Transverse colon (tissue), 4 donors: Measurements from ENCODE around the gene SCG2. TPM values are rescaled to one million over a fixed set of nuclear protein-coding genes. Genes with fewer than 3 reads are reported as not detected.

ENCODE experiments used
- DNase-seq: peaks from one replicate; pipeline ENCODE4 v3.0.0-alpha.2; 2019
- H3K27ac ChIP-seq, 4 donors: fragments of 200-600 bp; sonication (generic); 2 replicates each; pipeline ENCODE4 v1.5.1; 2016 to 2018; ENCODE audit warnings: inconsistent platforms in 4 of 4
- H3K27me3 ChIP-seq: fragments of 200-600 bp; sonication (generic); 2 replicates; pipeline ENCODE4 v1.5.1; 2017; ENCODE audit warnings: inconsistent platforms
- H3K36me3 ChIP-seq, 4 donors: fragments of 200-600 bp; sonication (generic); 2 replicates each; pipeline ENCODE4 v1.5.1; 2017 to 2019; ENCODE audit warnings: inconsistent platforms in 4 of 4
- H3K4me1 ChIP-seq, 4 donors: fragments of 200-600 bp; sonication (generic); 2 replicates each; pipeline ENCODE4 v1.5.1; 2017 to 2020; ENCODE audit warnings: inconsistent platforms in 4 of 4
- H3K4me3 ChIP-seq, 4 donors: fragments of 200-600 bp; sonication (generic); 1 replicate in 1 of 4; 2 replicates in 3 of 4; pipeline versions ENCODE4 v1.5.1 to v1.6.1; 2017 to 2019; ENCODE audit warnings: inconsistent platforms in 4 of 4
- H3K9me3 ChIP-seq, 2 donors: fragments of 200-600 bp; sonication (generic); 2 replicates each; pipeline ENCODE4 v1.5.1; 2017 to 2019; ENCODE audit warnings: inconsistent platforms in 2 of 2
- CTCF ChIP-seq, 5 experiments: fragments of 200-600 bp in 3 of 5; fragments of 450-650 bp in 2 of 5; sonication (generic) in 3 of 5; IDR thresholded peaks; 1 replicate in 2 of 5; 2 replicates in 3 of 5; pipeline ENCODE4 v1.5.1; 2016 to 2017; ENCODE audit warnings: antibody characterized with exemption in 5 of 5, inconsistent platforms in 3 of 5, mild to moderate bottlenecking in 2 of 5, moderate library complexity in 1 of 5
- EP300 ChIP-seq: sonication (generic); formaldehyde crosslinking; IDR thresholded peaks from one replicate; pipeline ENCODE4 v1.6.1; 2017; ENCODE audit warnings: antibody characterized with exemption, low read depth
- POLR2A ChIP-seq: fragments of 450-650 bp; IDR thresholded peaks from one replicate; pipeline ENCODE4 v1.6.1; 2016; ENCODE audit warnings: antibody characterized with exemption, mild to moderate bottlenecking, moderate library complexity
- POLR2AphosphoS5 ChIP-seq, 3 donors: sonication (generic); formaldehyde crosslinking; IDR thresholded peaks; one replicate each; pipeline ENCODE4 v1.6.1; 2016; ENCODE audit warnings: antibody characterized with exemption in 3 of 3
- WGBS, 2 donors: methylation state at CpG; one replicate each; pipeline ENCODE4 v1.1.5; 2018; ENCODE audit warnings: low coverage in 1 of 2; 5-methylcytosine and 5-hydroxymethylcytosine counted together
- in situ Hi-C, 4 donors: fragments of 200-750 bp; cut with MboI; loops; one replicate each; pipeline versions ENCODE4 v1.15.0 to v1.15.1; 2017; ENCODE audit warnings: low sequenced_read_pairs in 3 of 4, low pct_ligation_motif_present in 1 of 4, low pct_unique_long_range_greater_than_20kb in 1 of 4
- intact Hi-C: fragments of 100-400 bp; cut with DNase I; formaldehyde crosslinking; loops from one replicate; pipeline ENCODE4 v1.15.1; 2023; ENCODE audit warnings: low total_unique reads
- total RNA-seq, 4 donors: library from RNA; depleted of rRNA; stranded (reverse); fragments of >200 nt; gene quantifications; one replicate each; pipeline ENCODE4 v1.1.0, GENCODE V29; 2016

Gene SCG2
- total RNA-seq, 4 donors from 2014 or later = 0.37 to 9.6 (median 4.5) TPM

- Histone ChIP-seq H3K27me3 (no peaks in the 10 kb centered on the region), H3K4me3 (no peak overlapping the region), H3K4me1 (no peaks in the 10 kb centered on the region), H3K9me3 (no peaks in the 10 kb centered on the region), H3K36me3 (no peaks in the 10 kb centered on the region), H3K27ac (no peak overlapping the region)
- TF ChIP-seq EP300 (no peak), POLR2AphosphoS5 (IDR thresholded peaks at IDR 0.05) (no peak), POLR2A (no peak), CTCF (IDR thresholded peaks at IDR 0.05) (no peak)
- intact Hi-C loops = no loop called here
- in situ Hi-C loops = no loop called here
- no peak for DNase-seq
- 56 to 60% methylated on average over 3 to 8 of the region's 8 CpGs for WGBS, 2 donors
Measured at GRCh38 chr2:223549215-223549614, 52.9 kb downstream of the SCG2 start.

DNA sequence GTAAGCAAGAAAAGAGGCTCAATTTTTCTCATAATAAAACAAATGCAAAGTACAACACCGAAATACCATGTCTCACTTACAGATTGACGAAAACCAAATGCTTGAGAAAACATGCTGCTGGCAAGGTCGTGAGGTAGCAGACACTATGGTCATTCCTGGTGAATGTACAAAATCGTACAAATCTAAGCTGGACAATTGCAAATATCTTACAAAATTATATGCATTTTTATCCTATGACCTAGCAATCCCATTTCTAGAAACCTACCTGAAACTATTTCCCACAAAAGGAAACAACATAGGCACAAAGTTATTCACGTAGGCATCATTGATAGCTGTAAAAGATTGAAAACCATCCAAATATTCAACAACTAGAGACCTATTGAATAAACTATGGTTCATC is 54.0 kb downstream of the SCG2 start:
- DNase-seq = no peak
- Histone ChIP-seq H3K27ac (no peak overlapping the region), H3K27me3 (no peaks in the 10 kb centered on the region), H3K36me3 (no peaks in the 10 kb centered on the region), H3K4me1 (no peaks in the 10 kb centered on the region), H3K4me3 (no peak overlapping the region), H3K9me3 (no peaks in the 10 kb centered on the region)
- WGBS, 2 donors = 62 to 72% methylated on average over 5 of the region's 5 CpGs
- in situ Hi-C loops (no loop called here), intact Hi-C loops (no loop called here)
- TF ChIP-seq EP300 (no peak), POLR2A (no peak), CTCF (IDR thresholded peaks at IDR 0.05) (no peak), POLR2AphosphoS5 (IDR thresholded peaks at IDR 0.05) (no peak)

Other genes with a start within 250 kb of the SCG2 start
- gene AP1S3, start 235.2 kb upstream of the SCG2 start, total RNA-seq = 1 to 10 TPM in 3 of 4 donors, not detected in 1; 2.3 to 6.7 (median 3.0) TPM